HepG2 (cell line): ENCODE data around the gene HTR3B. TPM values are rescaled to one million over a fixed set of nuclear protein-coding genes. Genes with fewer than 3 reads are reported as not detected.
A peak's percentile ranks its signal among the peaks of the same experiment; 100 is the strongest.

Experiments used
- ATAC-seq: fragments of 200-7000 bp; cut with Tn5 transposase; 3 replicates; pipeline ENCODE4 v1.9.1; 2020; ENCODE audit warnings: mild to moderate bottlenecking, moderate library complexity
- BruUV-seq: library from RNA; stranded (reverse); fragments of 400-500 nt; replicated peaks from 2 replicates; lab custom pipeline; 2021; lab: Mats Ljungman, UMichigan
- CTCF ChIA-PET: fragments of 300-600 bp; formaldehyde crosslinking; extraction: SDS; loops from one replicate; lab custom pipeline; 2021; ENCODE audit warnings: low total read pairs, inconsistent platforms, low intra/inter-chr PET ratio; lab: Yijun Ruan, JAX
- POLR2A ChIA-PET: fragments of 350-600 bp; sonication (Branson Sonifier 250); formaldehyde crosslinking; loops from one replicate; lab custom pipeline; 2020; ENCODE audit warnings: antibody characterized with exemption, inconsistent platforms; lab: Yijun Ruan, JAX
- DNase-seq: peaks from one replicate; pipeline ENCODE4 v3.0.0-alpha.2; 2015; ENCODE audit warnings: low spot score
- FAIRE-seq: peaks from 3 replicates; lab custom pipeline; 2011; peaks lifted over from hg19 to GRCh38; lab: Jason Lieb, UNC
- H2AFZ ChIP-seq: one replicate; pipeline ENCODE4 v1.6.1; 2011; ENCODE audit warnings: low read length, inconsistent platforms
- H3K27ac ChIP-seq: fragments of 300-600 bp; 3 replicates; pipeline ENCODE4 v1.8.0; 2011; ENCODE audit warnings: mixed run types, mild to moderate bottlenecking, mixed read lengths, low read length, inconsistent platforms; ENCODE audit not compliant: insufficient read depth; ENCODE audit errors: extremely low read length
- H3K27me3 ChIP-seq, 2 experiments: fragments of 200-600 bp in 1 of 2; 2 replicates in 1 of 2; 3 replicates in 1 of 2; pipeline versions ENCODE4 v1.6.0 to v1.8.0; 2011; ENCODE audit warnings: low read length in 2 of 2, mild to moderate bottlenecking in 2 of 2, moderate library complexity in 2 of 2, inconsistent platforms in 1 of 2; ENCODE audit not compliant: insufficient read depth in 2 of 2, control insufficient read depth in 1 of 2
- H3K36me3 ChIP-seq, 2 experiments: fragments of 200-600 bp in 1 of 2; replicated peaks in 1 of 2; 2 replicates in 1 of 2; 3 replicates in 1 of 2; pipeline versions ENCODE4 v1.5.1 to v1.8.0; 2011; ENCODE audit warnings: low read length in 2 of 2, inconsistent platforms in 1 of 2; ENCODE audit not compliant: insufficient read depth in 2 of 2, control insufficient read depth in 1 of 2
- H3K4me1 ChIP-seq: 2 replicates; pipeline ENCODE4 v1.5.1; 2012; ENCODE audit warnings: low read length, inconsistent platforms; ENCODE audit not compliant: insufficient read depth
- H3K4me2 ChIP-seq: 2 replicates; pipeline ENCODE4 v1.6.0; 2011; ENCODE audit warnings: low read depth, low read length, inconsistent platforms
- H3K4me3 ChIP-seq, 3 experiments: fragments of 200-600 bp in 1 of 3; sonication (generic), shearing (Covaris generic) in 1 of 3; replicated peaks in 1 of 3; 2 replicates each; pipeline ENCODE4 v1.5.1; 2011 to 2016; ENCODE audit warnings: low read length in 3 of 3, inconsistent platforms in 2 of 3, low read depth in 2 of 3, mild to moderate bottlenecking in 2 of 3, control low read depth in 1 of 3, mixed read lengths in 1 of 3; ENCODE audit not compliant: insufficient read depth in 1 of 3
- H3K79me2 ChIP-seq: one replicate; pipeline ENCODE4 v1.6.1; 2011; ENCODE audit warnings: low read length, inconsistent platforms; ENCODE audit not compliant: insufficient read depth
- H3K9ac ChIP-seq: 2 replicates; pipeline ENCODE4 v1.6.0; 2011; ENCODE audit warnings: mild to moderate bottlenecking, low read depth, low read length, inconsistent platforms; ENCODE audit not compliant: insufficient read depth
- H3K9me3 ChIP-seq: 2 replicates; pipeline ENCODE4 v1.5.1; 2012; ENCODE audit warnings: mild to moderate bottlenecking, low read length
- H4K20me1 ChIP-seq: 2 replicates; pipeline ENCODE4 v1.6.0; 2011; ENCODE audit warnings: inconsistent platforms, mild to moderate bottlenecking, low read length, moderate library complexity; ENCODE audit not compliant: insufficient read depth
- CREB1 ChIP-seq, 2 experiments: fragments of 450-650 bp in 1 of 2; IDR thresholded peaks; 2 replicates each; pipeline ENCODE4 v1.6.1; 2016 to 2017; ENCODE audit warnings: control low read depth in 1 of 2, mild to moderate bottlenecking in 1 of 2, missing compliant biosample characterization in 1 of 2, missing genetic modification characterization in 1 of 2
- HDAC6 ChIP-seq: fragments of 200-600 bp; sonication (generic); IDR thresholded peaks from 2 replicates; pipeline ENCODE4 v1.7.0; 2017; ENCODE audit warnings: mild to moderate bottlenecking, antibody characterized with exemption, low read length, low read depth
- SUZ12 ChIP-seq: fragments of 150-350 bp; IDR thresholded peaks from 2 replicates; pipeline ENCODE4 v1.6.1; 2014; ENCODE audit warnings: low read depth, low read length
- ZFYVE20 ChIP-seq: sonication (generic); formaldehyde crosslinking; IDR thresholded peaks from 2 replicates; pipeline ENCODE4 v1.8.0; 2023; ENCODE audit warnings: low read depth, mild to moderate bottlenecking, moderate library complexity, missing genetic modification reagents, borderline replicate concordance
- ZNF337 ChIP-seq: sonication (generic); formaldehyde crosslinking; IDR thresholded peaks from 2 replicates; pipeline ENCODE4 v1.5.1; 2020; ENCODE audit warnings: missing genetic modification reagents, low read depth, mild to moderate bottlenecking, borderline replicate concordance
- WGBS: methylation state at CpG from one replicate; pipeline ENCODE4 v1.1.6; 2017; ENCODE audit warnings: low lambda C conversion rate; 5-methylcytosine and 5-hydroxymethylcytosine counted together
- in situ Hi-C: cut with HindIII; loops from 2 replicates; pipeline ENCODE4 v1.10.0; 2017; ENCODE audit warnings: low pct_unique_long_range_greater_than_20kb; ENCODE audit not compliant: extremely low pct_ligation_motif_present
- intact Hi-C: fragments of 100-400 bp; cut with micrococcal nuclease; formaldehyde crosslinking; loops from one replicate; pipeline ENCODE4 v1.10.0; 2022; ENCODE audit not compliant: unreplicated experiment
- polyA plus RNA-seq, 8 experiments: library from polyadenylated mRNA; depleted of rRNA in 3 of 8; stranded (reverse) in 7 of 8; unstranded in 1 of 8; fragments of >200 nt; fragmentation: Illumina TruSeq in 4 of 8; extraction: Trizol in 4 of 8; gene quantifications; 2 replicates each; pipeline versions ENCODE4 v1.2.1 to v1.2.3, GENCODE V29; 2011 to 2016; ENCODE audit warnings: low read depth in 4 of 8, missing spikeins in 1 of 8, mixed read lengths in 1 of 8; ENCODE audit not compliant: insufficient read depth in 1 of 8
- total RNA-seq, 5 experiments: library from RNA; depleted of rRNA; stranded (reverse); fragments of >200 nt; fragmentation: Illumina TruSeq; extraction: Trizol; gene quantifications; 2 replicates each; pipeline ENCODE4 v1.2.3, GENCODE V29; 2016; ENCODE audit warnings: low read depth in 1 of 5
- TF ChIP-seq, protein P1 (sequence below): sonication (generic); formaldehyde crosslinking; IDR thresholded peaks from 2 replicates; pipeline ENCODE4 v1.5.0; 2020; ENCODE audit warnings: mild to moderate bottlenecking, missing genetic modification reagents, moderate library complexity
- TF ChIP-seq, protein P2 (sequence below): fragments of 450-650 bp; IDR thresholded peaks from 2 replicates; pipeline ENCODE4 v1.6.1; 2016
- TF ChIP-seq, protein P3 (sequence below): IDR thresholded peaks from 2 replicates; pipeline ENCODE4 v1.4.0; 2020; ENCODE audit warnings: mild to moderate bottlenecking, missing genetic modification reagents
- TF ChIP-seq, protein P4 (sequence below): sonication (generic); IDR thresholded peaks from 2 replicates; pipeline ENCODE4 v1.6.1; 2016; ENCODE audit warnings: low read depth, borderline replicate concordance

HTR3B gene
- total and polyA plus RNA-seq, 2 of the 13 experiments (the other 11 are each of a cell fraction or from before 2014, with no cell fraction given): 0.09 to 1.7 TPM

DNA sequence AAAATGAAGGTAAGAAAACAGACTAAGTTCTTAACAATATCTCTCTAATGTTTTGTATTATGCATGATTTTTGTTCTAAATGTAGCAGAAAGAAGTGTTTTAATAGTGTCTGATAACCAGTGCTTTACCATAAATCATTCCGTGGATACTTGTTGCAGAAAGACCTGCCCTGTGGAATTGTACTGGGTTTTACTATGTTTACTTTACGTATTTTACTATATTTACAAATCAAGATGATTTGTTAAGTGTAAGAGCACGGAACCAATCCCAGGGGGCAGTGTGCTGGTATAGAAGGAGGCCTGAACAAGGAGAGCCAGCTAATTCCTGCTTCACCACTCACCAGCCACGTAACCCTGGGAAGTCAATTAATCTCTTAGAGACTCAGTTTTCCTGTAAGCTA, 1.4 kb downstream of the HTR3B start:
- peak; percentile 83 for ATAC-seq
- H3K79me2 ChIP-seq: no peaks in the 10 kb centered on the region
- H3K4me2 ChIP-seq: peak overlapping the region; percentile 50
- H3K4me3 ChIP-seq: no peak overlapping the region
- H3K9me3 ChIP-seq: no peaks in the 10 kb centered on the region
- no peak for TF ChIP-seq ZFYVE20
- TF ChIP-seq, protein P1, sequence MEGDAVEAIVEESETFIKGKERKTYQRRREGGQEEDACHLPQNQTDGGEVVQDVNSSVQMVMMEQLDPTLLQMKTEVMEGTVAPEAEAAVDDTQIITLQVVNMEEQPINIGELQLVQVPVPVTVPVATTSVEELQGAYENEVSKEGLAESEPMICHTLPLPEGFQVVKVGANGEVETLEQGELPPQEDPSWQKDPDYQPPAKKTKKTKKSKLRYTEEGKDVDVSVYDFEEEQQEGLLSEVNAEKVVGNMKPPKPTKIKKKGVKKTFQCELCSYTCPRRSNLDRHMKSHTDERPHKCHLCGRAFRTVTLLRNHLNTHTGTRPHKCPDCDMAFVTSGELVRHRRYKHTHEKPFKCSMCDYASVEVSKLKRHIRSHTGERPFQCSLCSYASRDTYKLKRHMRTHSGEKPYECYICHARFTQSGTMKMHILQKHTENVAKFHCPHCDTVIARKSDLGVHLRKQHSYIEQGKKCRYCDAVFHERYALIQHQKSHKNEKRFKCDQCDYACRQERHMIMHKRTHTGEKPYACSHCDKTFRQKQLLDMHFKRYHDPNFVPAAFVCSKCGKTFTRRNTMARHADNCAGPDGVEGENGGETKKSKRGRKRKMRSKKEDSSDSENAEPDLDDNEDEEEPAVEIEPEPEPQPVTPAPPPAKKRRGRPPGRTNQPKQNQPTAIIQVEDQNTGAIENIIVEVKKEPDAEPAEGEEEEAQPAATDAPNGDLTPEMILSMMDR (CRISPR knock-in tag): peak; percentile 31
- TF ChIP-seq, all 625 proteins: peak for 1
- Histone ChIP-seq H2AFZ (no peak overlapping the region), H3K27me3 (no peaks in the 10 kb centered on the region; a peak in 1 of 5 replicates), H3K27ac (no peak overlapping the region), H3K9ac (no peak overlapping the region), H4K20me1 (no peaks in the 10 kb centered on the region), H3K4me1 (peaks cover 18% of the 10 kb centered on the region), H3K36me3 (no peaks in the 10 kb centered on the region)
- DNase-seq (peak; percentile 37), FAIRE-seq (peak; percentile 42)
- intact Hi-C loops: no loop called here
- BruUV-seq: no TSS peak
- in situ Hi-C loops: no loop called here
- ChIA-PET CTCF (no interaction called here), POLR2A (interaction anchor here (0.9 to 1.4 kb wide), 2 partner anchors 10 to 30 kb away, joined by 3 to 6 read pairs; partner anchors contain the start of gene USP28)
- 4% methylated on average over 4 of the region's 4 CpGs for WGBS

DNA sequence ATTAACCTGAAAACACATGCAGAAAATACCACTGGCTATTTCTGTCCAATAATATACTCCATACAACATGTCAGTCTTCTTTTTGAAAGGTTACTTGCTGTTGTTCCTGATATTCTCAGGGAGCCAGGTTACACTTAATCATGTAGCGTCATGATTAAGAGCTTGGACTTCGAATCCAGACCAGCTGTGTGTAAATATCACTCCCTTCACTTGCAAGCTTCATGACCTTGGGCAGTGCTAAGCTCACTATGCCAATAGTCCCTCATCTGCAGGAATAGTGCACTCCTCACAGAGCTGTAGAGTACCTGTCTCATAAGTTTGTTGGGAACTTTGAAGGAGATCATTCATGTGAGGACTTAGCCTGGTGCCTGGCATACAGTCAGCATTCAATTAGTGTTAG, 1.9 kb downstream of the HTR3B start:
- POLR2A ChIA-PET: interaction anchor here (0.9 to 1.4 kb wide), 2 partner anchors 10 to 31 kb away, joined by 3 to 6 read pairs; partner anchors contain the start of gene USP28
- Histone ChIP-seq H4K20me1 (no peaks in the 10 kb centered on the region), H3K9ac (no peak overlapping the region), H3K9me3 (no peaks in the 10 kb centered on the region), H3K4me3 (no peak overlapping the region; a peak in 1 of 6 replicates), H2AFZ (no peak overlapping the region), H3K4me1 (peaks cover 18% of the 10 kb centered on the region), H3K27ac (no peak overlapping the region), H3K4me2 (peak overlapping the region; percentile 50), H3K27me3 (no peaks in the 10 kb centered on the region; a peak in 1 of 5 replicates), H3K36me3 (no peaks in the 10 kb centered on the region), H3K79me2 (no peaks in the 10 kb centered on the region)
- 0% methylated on average over 2 of the region's 2 CpGs for WGBS
- BruUV-seq: no TSS peak
- in situ Hi-C loops: no loop called here
- intact Hi-C loops: no loop called here
- CTCF ChIA-PET: no interaction called here
- peak; percentile 99 for ATAC-seq
- peak; percentile 73 for DNase-seq
- peak; percentile 64 for FAIRE-seq
- TF ChIP-seq, protein P2, sequence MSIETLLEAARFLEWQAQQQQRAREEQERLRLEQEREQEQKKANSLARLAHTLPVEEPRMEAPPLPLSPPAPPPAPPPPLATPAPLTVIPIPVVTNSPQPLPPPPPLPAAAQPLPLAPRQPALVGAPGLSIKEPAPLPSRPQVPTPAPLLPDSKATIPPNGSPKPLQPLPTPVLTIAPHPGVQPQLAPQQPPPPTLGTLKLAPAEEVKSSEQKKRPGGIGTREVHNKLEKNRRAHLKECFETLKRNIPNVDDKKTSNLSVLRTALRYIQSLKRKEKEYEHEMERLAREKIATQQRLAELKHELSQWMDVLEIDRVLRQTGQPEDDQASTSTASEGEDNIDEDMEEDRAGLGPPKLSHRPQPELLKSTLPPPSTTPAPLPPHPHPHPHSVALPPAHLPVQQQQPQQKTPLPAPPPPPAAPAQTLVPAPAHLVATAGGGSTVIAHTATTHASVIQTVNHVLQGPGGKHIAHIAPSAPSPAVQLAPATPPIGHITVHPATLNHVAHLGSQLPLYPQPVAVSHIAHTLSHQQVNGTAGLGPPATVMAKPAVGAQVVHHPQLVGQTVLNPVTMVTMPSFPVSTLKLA: no peak
- TF ChIP-seq SUZ12 (no peak), ZNF337 (CRISPR knock-in tag) (no peak), CREB1 (IDR thresholded peaks at IDR 0.05) (no peak), CREB1 (CRISPR knock-in tag; IDR thresholded peaks at IDR 0.05) (peak; percentile 52), HDAC6 (no peak)
- TF ChIP-seq, protein P3, sequence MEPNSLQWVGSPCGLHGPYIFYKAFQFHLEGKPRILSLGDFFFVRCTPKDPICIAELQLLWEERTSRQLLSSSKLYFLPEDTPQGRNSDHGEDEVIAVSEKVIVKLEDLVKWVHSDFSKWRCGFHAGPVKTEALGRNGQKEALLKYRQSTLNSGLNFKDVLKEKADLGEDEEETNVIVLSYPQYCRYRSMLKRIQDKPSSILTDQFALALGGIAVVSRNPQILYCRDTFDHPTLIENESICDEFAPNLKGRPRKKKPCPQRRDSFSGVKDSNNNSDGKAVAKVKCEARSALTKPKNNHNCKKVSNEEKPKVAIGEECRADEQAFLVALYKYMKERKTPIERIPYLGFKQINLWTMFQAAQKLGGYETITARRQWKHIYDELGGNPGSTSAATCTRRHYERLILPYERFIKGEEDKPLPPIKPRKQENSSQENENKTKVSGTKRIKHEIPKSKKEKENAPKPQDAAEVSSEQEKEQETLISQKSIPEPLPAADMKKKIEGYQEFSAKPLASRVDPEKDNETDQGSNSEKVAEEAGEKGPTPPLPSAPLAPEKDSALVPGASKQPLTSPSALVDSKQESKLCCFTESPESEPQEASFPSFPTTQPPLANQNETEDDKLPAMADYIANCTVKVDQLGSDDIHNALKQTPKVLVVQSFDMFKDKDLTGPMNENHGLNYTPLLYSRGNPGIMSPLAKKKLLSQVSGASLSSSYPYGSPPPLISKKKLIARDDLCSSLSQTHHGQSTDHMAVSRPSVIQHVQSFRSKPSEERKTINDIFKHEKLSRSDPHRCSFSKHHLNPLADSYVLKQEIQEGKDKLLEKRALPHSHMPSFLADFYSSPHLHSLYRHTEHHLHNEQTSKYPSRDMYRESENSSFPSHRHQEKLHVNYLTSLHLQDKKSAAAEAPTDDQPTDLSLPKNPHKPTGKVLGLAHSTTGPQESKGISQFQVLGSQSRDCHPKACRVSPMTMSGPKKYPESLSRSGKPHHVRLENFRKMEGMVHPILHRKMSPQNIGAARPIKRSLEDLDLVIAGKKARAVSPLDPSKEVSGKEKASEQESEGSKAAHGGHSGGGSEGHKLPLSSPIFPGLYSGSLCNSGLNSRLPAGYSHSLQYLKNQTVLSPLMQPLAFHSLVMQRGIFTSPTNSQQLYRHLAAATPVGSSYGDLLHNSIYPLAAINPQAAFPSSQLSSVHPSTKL: peak; percentile 87
- TF ChIP-seq, protein P4, sequence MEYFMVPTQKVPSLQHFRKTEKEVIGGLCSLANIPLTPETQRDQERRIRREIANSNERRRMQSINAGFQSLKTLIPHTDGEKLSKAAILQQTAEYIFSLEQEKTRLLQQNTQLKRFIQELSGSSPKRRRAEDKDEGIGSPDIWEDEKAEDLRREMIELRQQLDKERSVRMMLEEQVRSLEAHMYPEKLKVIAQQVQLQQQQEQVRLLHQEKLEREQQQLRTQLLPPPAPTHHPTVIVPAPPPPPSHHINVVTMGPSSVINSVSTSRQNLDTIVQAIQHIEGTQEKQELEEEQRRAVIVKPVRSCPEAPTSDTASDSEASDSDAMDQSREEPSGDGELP: peak; percentile 89
